ENCODE measurements around the gene MRAP2.

Gene MRAP2

GRCh38 chr6:84002226-84002625 is 31.3 kb upstream of the MRAP2 start:
- no peak for DNase-seq (ENCODE audit: low read depth)
- in situ Hi-C loops (cut with HindIII; ENCODE audit: low sequenced_read_pairs) = no loop called here
- no peak for TF ChIP-seq CTCF (IDR thresholded peaks at IDR 0.05; ENCODE audit: low read depth, low read length, missing control alignments)
- no peak overlapping the region for H3K4me3 ChIP-seq (ENCODE audit: low read depth, low read length)

GRCh38 chr6:84003131-84003530 is 30.4 kb upstream of the MRAP2 start:
- DNase-seq (ENCODE audit: low read depth) = no peak
- in situ Hi-C loops (cut with HindIII; ENCODE audit: low sequenced_read_pairs) = no loop called here
- TF ChIP-seq CTCF (IDR thresholded peaks at IDR 0.05; ENCODE audit: low read depth, low read length, missing control alignments) = no peak
- H3K4me3 ChIP-seq (ENCODE audit: low read depth, low read length) = no peak overlapping the region

GRCh38 chr6:84003654-84004053 is 29.9 kb upstream of the MRAP2 start:
- no peak for DNase-seq (ENCODE audit: low read depth)
- H3K4me3 ChIP-seq (ENCODE audit: low read depth, low read length) = no peak overlapping the region
- in situ Hi-C loops (cut with HindIII; ENCODE audit: low sequenced_read_pairs) = no loop called here
- TF ChIP-seq CTCF (IDR thresholded peaks at IDR 0.05; ENCODE audit: low read depth, low read length, missing control alignments) = no peak

DNA sequence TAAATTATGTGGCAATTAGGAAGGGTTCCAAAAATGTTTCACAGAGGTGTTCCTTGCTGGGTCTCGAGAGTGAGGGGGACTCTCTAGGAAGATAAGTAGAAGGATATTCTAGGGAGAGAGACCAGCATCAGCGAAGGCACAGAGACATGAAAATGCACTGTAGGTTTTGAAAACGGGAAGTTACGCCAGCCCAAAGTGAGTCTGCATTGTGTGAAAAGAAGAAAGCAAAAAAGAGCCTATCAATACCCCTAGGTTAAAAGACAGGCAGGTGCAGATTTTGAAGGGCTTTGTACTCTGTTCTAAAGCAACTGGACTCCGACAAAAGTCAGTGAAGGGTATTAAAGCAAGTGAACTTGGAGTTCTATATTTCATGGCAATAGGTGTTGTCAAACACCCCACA is 25.7 kb upstream of the MRAP2 start:
- TF ChIP-seq CTCF (IDR thresholded peaks at IDR 0.05; ENCODE audit: low read depth, low read length, missing control alignments) = no peak
- no peak overlapping the region for H3K4me3 ChIP-seq (ENCODE audit: low read depth, low read length)
- no peak for DNase-seq (ENCODE audit: low read depth)
- in situ Hi-C loops (cut with HindIII; ENCODE audit: low sequenced_read_pairs) = no loop called here

GRCh38 chr6:84013354-84013753 is 20.2 kb upstream of the MRAP2 start:
- DNase-seq (ENCODE audit: low read depth) = no peak
- H3K4me3 ChIP-seq (ENCODE audit: low read depth, low read length) = no peak overlapping the region
- in situ Hi-C loops (cut with HindIII; ENCODE audit: low sequenced_read_pairs) = no loop called here
- TF ChIP-seq CTCF (IDR thresholded peaks at IDR 0.05; ENCODE audit: low read depth, low read length, missing control alignments) = no peak

- H3K4me3 ChIP-seq (ENCODE audit: low read depth, low read length) = no peak overlapping the region
- in situ Hi-C loops (cut with HindIII; ENCODE audit: low sequenced_read_pairs) = no loop called here
- no peak for DNase-seq (ENCODE audit: low read depth)
- TF ChIP-seq CTCF (IDR thresholded peaks at IDR 0.05; ENCODE audit: low read depth, low read length, missing control alignments) = no peak
These were observed 19.6 kb upstream of the MRAP2 start for GRCh38 chr6:84013931-84014330.

DNA sequence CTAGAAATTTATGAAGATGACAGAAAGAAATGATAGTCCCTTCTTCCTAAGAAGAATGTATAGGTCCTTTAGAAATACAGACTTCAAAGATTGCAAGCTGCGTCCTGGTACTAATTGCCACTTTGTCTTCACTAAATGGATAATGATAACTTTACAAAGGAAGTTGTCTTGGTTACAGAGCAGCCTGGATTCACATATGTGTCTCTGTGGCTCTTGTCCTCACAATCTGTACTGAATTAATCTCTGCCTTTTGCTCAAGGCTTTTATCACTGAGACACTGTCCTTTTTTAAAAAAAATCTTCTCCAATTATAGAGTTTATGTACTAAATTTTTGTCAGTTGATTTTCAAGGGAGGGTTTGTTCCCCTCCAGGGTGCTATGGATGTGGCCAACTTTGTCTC is 17.5 kb upstream of the MRAP2 start:
- TF ChIP-seq CTCF (IDR thresholded peaks at IDR 0.05; ENCODE audit: low read depth, low read length, missing control alignments) = no peak
- in situ Hi-C loops (cut with HindIII; ENCODE audit: low sequenced_read_pairs) = no loop called here

More for the DNA sequence above, 17.5 kb upstream of the MRAP2 start:
- H3K4me3 ChIP-seq (ENCODE audit: low read depth, low read length) = no peak overlapping the region
- no peak for DNase-seq (ENCODE audit: low read depth)

Measured in astrocyte of the cerebellum (primary cell).